Naive thymus-derived CD8-positive, alpha-beta T cell (primary cell): ENCODE data around the gene ECM2. TPM values are rescaled to one million over a fixed set of nuclear protein-coding genes. Genes with fewer than 3 reads are reported as not detected.

Experiments
- ATAC-seq, 2 donors: fragments of 150-1000 bp; cut with Tn5 transposase in 1 of 2; sonication (Bioruptor Pico), chemical (Tn5 transposase) in 1 of 2; 1 replicate in 1 of 2; 2 replicates in 1 of 2; pipeline ENCODE4 v1.10.0; 2021; ENCODE audit warnings: mild to moderate bottlenecking in 2 of 2, moderate library complexity in 2 of 2
- POLR2A ChIA-PET: fragments of 350-600 bp; sonication (Branson Sonifier 250); formaldehyde crosslinking; loops from one replicate; lab custom pipeline; 2021; ENCODE audit warnings: antibody characterized with exemption; lab: Charles Lee
- DNase-seq, 10 donors: peaks; one replicate each; pipeline versions ENCODE4 v3.0.0 to v3.0.0-alpha.2; 2020 to 2022
- H3K27ac Mint-ChIP-seq, 10 donors: one replicate each; pipeline ENCODE4 v1.8.0; 2020 to 2022; ENCODE audit warnings: mild to moderate bottlenecking in 10 of 10, mixed read lengths in 10 of 10, moderate library complexity in 4 of 10, inconsistent platforms in 1 of 10
- H3K27me3 Mint-ChIP-seq, 5 donors: one replicate each; pipeline ENCODE4 v1.8.0; 2021 to 2022; ENCODE audit warnings: mixed read lengths in 5 of 5
- H3K36me3 Mint-ChIP-seq, 3 donors: one replicate each; pipeline ENCODE4 v1.8.0; 2020 to 2022; ENCODE audit warnings: mixed read lengths in 3 of 3, mild to moderate bottlenecking in 2 of 3, inconsistent platforms in 1 of 3
- H3K4me1 Mint-ChIP-seq, 4 donors: one replicate each; pipeline ENCODE4 v1.8.0; 2021 to 2022; ENCODE audit warnings: mixed read lengths in 4 of 4
- H3K4me3 Mint-ChIP-seq, 10 donors: one replicate each; pipeline ENCODE4 v1.8.0; 2020 to 2022; ENCODE audit warnings: mild to moderate bottlenecking in 10 of 10, mixed read lengths in 10 of 10, moderate library complexity in 6 of 10, inconsistent platforms in 1 of 10
- H3K9me3 Mint-ChIP-seq, 9 donors: one replicate each; pipeline ENCODE4 v1.8.0; 2020 to 2022; ENCODE audit warnings: mixed read lengths in 9 of 9, mild to moderate bottlenecking in 3 of 9, inconsistent platforms in 1 of 9, moderate library complexity in 1 of 9
- polyA plus RNA-seq, 3 donors: library from polyadenylated mRNA; unstranded; fragments of 300-500 nt; fragmentation: Illumina TruSeq; gene quantifications; one replicate each; pipeline ENCODE4 v1.2.3, GENCODE V29; 2021
- total RNA-seq, 8 experiments: library from RNA in 2 of 8; stranded (reverse) in 2 of 8; gene quantifications; one replicate each; pipeline ENCODE4 v1.2.3 and lab custom pipeline; 2021 to 2026

ECM2 gene
- total and polyA plus RNA-seq, 5 experiments from 2014 or later: not detected

- H3K4me3 Mint-ChIP-seq: no peak overlapping the region
- ATAC-seq (no peak), DNase-seq (no peak)
- H3K4me1 Mint-ChIP-seq: no peaks in the 10 kb centered on the region
- peaks cover 0 to under 1% (median 0%) of the 10 kb centered on the region in 3 donors for H3K36me3 Mint-ChIP-seq
- H3K9me3 Mint-ChIP-seq: peaks cover 0 to 1% (median 0%) of the 10 kb centered on the region in 9 donors
- POLR2A ChIA-PET: interaction anchor here (0.7 kb wide), 1 partner anchor 1481 kb away, joined by 4 read pairs; no protein-coding TSS in a partner anchor
- H3K27me3 Mint-ChIP-seq: no peaks in the 10 kb centered on the region
- no peak overlapping the region for H3K27ac Mint-ChIP-seq
Observed at GRCh38 chr9:92524881-92525280, 10.9 kb downstream of the ECM2 start.

- no peak overlapping the region for H3K27ac Mint-ChIP-seq
- H3K27me3 Mint-ChIP-seq: no peaks in the 10 kb centered on the region
- peaks cover 0 to 5% (median 0%) of the 10 kb centered on the region in 9 donors for H3K9me3 Mint-ChIP-seq
- H3K4me1 Mint-ChIP-seq: no peaks in the 10 kb centered on the region
- peaks cover 0 to 3% (median 3%) of the 10 kb centered on the region in 3 donors for H3K36me3 Mint-ChIP-seq
- DNase-seq (no peak), ATAC-seq (no peak)
- POLR2A ChIA-PET: no interaction called here
- no peak overlapping the region for H3K4me3 Mint-ChIP-seq
Observed at GRCh38 chr9:92522983-92523970, 12.5 kb downstream of the ECM2 start.

GRCh38 chr9:92520837-92521236, 15.0 kb downstream of the ECM2 start:
- ATAC-seq (no peak), DNase-seq (no peak)
- H3K36me3 Mint-ChIP-seq: peaks cover 0 to 3% (median 3%) of the 10 kb centered on the region in 3 donors
- no peak overlapping the region for H3K27ac Mint-ChIP-seq
- peaks cover 0 to 5% (median 0%) of the 10 kb centered on the region in 9 donors for H3K9me3 Mint-ChIP-seq
- H3K27me3 Mint-ChIP-seq: no peaks in the 10 kb centered on the region
- no peaks in the 10 kb centered on the region for H3K4me1 Mint-ChIP-seq
- H3K4me3 Mint-ChIP-seq: no peak overlapping the region
- POLR2A ChIA-PET: no interaction called here

GRCh38 chr9:92518199-92518598, 17.6 kb downstream of the ECM2 start:
- Mint-ChIP-seq H3K9me3 (peaks cover 0 to 5% (median 0%) of the 10 kb centered on the region in 9 donors), H3K4me1 (no peaks in the 10 kb centered on the region), H3K4me3 (no peak overlapping the region), H3K27me3 (no peaks in the 10 kb centered on the region), H3K36me3 (peaks cover 0 to 3% (median 3%) of the 10 kb centered on the region in 3 donors), H3K27ac (no peak overlapping the region)
- POLR2A ChIA-PET: no interaction called here
- no peak for DNase-seq
- ATAC-seq: no peak

- no peak for ATAC-seq
- POLR2A ChIA-PET: no interaction called here
- no peak for DNase-seq
- H3K4me1 Mint-ChIP-seq: no peaks in the 10 kb centered on the region
- peaks cover 0 to 5% (median 0%) of the 10 kb centered on the region in 9 donors for H3K9me3 Mint-ChIP-seq
- H3K36me3 Mint-ChIP-seq: peaks cover 0 to 3% (median 3%) of the 10 kb centered on the region in 3 donors
- no peak overlapping the region for H3K27ac Mint-ChIP-seq
- no peaks in the 10 kb centered on the region for H3K27me3 Mint-ChIP-seq
- H3K4me3 Mint-ChIP-seq: no peak overlapping the region
Observed at GRCh38 chr9:92517046-92517445, 18.7 kb downstream of the ECM2 start.

GRCh38 chr9:92516521-92516920, 19.3 kb downstream of the ECM2 start:
- peaks cover 0 to 3% (median 3%) of the 10 kb centered on the region in 3 donors for H3K36me3 Mint-ChIP-seq
- H3K4me1 Mint-ChIP-seq: no peaks in the 10 kb centered on the region
- DNase-seq (no peak), ATAC-seq (no peak)
- no peaks in the 10 kb centered on the region for H3K27me3 Mint-ChIP-seq
- POLR2A ChIA-PET: no interaction called here
- H3K27ac Mint-ChIP-seq: no peak overlapping the region
- H3K4me3 Mint-ChIP-seq: no peak overlapping the region
- H3K9me3 Mint-ChIP-seq: peaks cover 0 to 5% (median 0%) of the 10 kb centered on the region in 9 donors

- H3K27ac Mint-ChIP-seq: no peak overlapping the region
- ATAC-seq (no peak), DNase-seq (no peak)
- no peaks in the 10 kb centered on the region for H3K27me3 Mint-ChIP-seq
- H3K4me3 Mint-ChIP-seq: no peak overlapping the region
- peaks cover 0 to 2% (median 0%) of the 10 kb centered on the region in 4 donors for H3K4me1 Mint-ChIP-seq
- H3K9me3 Mint-ChIP-seq: peaks cover 0 to under 1% (median 0%) of the 10 kb centered on the region in 9 donors
- POLR2A ChIA-PET: no interaction called here
- peaks cover 0 to 1% (median under 1%) of the 10 kb centered on the region in 3 donors for H3K36me3 Mint-ChIP-seq
Observed at GRCh38 chr9:92514635-92515034, 21.2 kb downstream of the ECM2 start.

- ATAC-seq: no peak
- no peaks in the 10 kb centered on the region for H3K27me3 Mint-ChIP-seq
Observed at GRCh38 chr9:92513349-92513748, 22.4 kb downstream of the ECM2 start.

GRCh38 chr9:92512622-92513021, 23.2 kb downstream of the ECM2 start:
- H3K9me3 Mint-ChIP-seq: no peaks in the 10 kb centered on the region
- no peaks in the 10 kb centered on the region for H3K36me3 Mint-ChIP-seq
- no peak overlapping the region for H3K27ac Mint-ChIP-seq
- H3K27me3 Mint-ChIP-seq: no peaks in the 10 kb centered on the region
- no peak for DNase-seq
- POLR2A ChIA-PET: no interaction called here
- H3K4me1 Mint-ChIP-seq: peaks cover 0 to 2% (median 0%) of the 10 kb centered on the region in 4 donors
- H3K4me3 Mint-ChIP-seq: no peak overlapping the region
- ATAC-seq: no peak

More at GRCh38 chr9:92513349-92513748, 22.4 kb downstream of the ECM2 start:
- POLR2A ChIA-PET: interaction anchor here (0.7 kb wide), 1 partner anchor 15 kb away, joined by 5 read pairs; no protein-coding TSS in a partner anchor
- DNase-seq: no peak
- no peaks in the 10 kb centered on the region for H3K9me3 Mint-ChIP-seq
- no peak overlapping the region for H3K4me3 Mint-ChIP-seq
- no peaks in the 10 kb centered on the region for H3K36me3 Mint-ChIP-seq
- H3K27ac Mint-ChIP-seq: no peak overlapping the region
- peaks cover 0 to 2% (median 0%) of the 10 kb centered on the region in 4 donors for H3K4me1 Mint-ChIP-seq

GRCh38 chr9:92510747-92511146, 25.0 kb downstream of the ECM2 start:
- no peak for DNase-seq
- Mint-ChIP-seq H3K27me3 (no peaks in the 10 kb centered on the region), H3K4me1 (peaks cover 0 to 5% (median 1%) of the 10 kb centered on the region in 4 donors), H3K4me3 (no peak overlapping the region), H3K27ac (no peak overlapping the region), H3K36me3 (no peaks in the 10 kb centered on the region), H3K9me3 (no peaks in the 10 kb centered on the region)
- POLR2A ChIA-PET: no interaction called here
- ATAC-seq: no peak

- Mint-ChIP-seq H3K4me1 (peaks cover 0 to 5% (median 1%) of the 10 kb centered on the region in 4 donors), H3K27me3 (no peaks in the 10 kb centered on the region), H3K27ac (no peak overlapping the region), H3K36me3 (no peaks in the 10 kb centered on the region), H3K9me3 (no peaks in the 10 kb centered on the region), H3K4me3 (no peak overlapping the region)
- POLR2A ChIA-PET: no interaction called here
- DNase-seq (no peak), ATAC-seq (no peak)
Observed at GRCh38 chr9:92509050-92509449, 26.7 kb downstream of the ECM2 start.

- Mint-ChIP-seq H3K27me3 (no peaks in the 10 kb centered on the region), H3K36me3 (no peaks in the 10 kb centered on the region), H3K4me3 (no peak overlapping the region), H3K9me3 (no peaks in the 10 kb centered on the region), H3K4me1 (peaks cover 0 to 5% (median 1%) of the 10 kb centered on the region in 4 donors), H3K27ac (no peak overlapping the region)
- POLR2A ChIA-PET: no interaction called here
- DNase-seq (no peak), ATAC-seq (no peak)
Observed at GRCh38 chr9:92508018-92508820, 27.6 kb downstream of the ECM2 start.
